Measurements from ENCODE around the gene PLEKHA6. TPM values are rescaled to one million over a fixed set of nuclear protein-coding genes. Genes with fewer than 3 reads are reported as not detected.

Gene PLEKHA6
- total and polyA plus RNA-seq, 3 donors from 2014 or later, result 5.9 to 14.7 (median 10.0) TPM

DNA sequence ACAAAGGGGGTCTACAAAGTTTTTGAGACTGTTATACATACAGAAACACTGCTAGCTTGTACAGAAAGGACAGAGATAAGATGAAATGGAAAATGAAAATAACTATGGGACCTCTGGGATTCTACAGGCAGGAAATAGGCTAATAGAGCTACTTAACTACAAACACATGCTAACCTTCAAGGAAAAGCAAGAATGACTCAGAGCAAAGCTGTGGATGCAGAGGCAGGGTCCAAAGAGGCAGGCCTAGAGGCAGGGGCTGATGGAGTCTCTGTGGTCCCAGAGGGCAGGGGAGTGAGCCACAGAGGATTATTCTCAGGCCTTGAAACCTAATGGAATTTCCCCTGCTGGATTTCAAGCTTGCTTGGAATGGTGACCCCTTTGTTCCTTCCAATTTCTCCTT, 127.2 kb downstream of the PLEKHA6 start:
- H3K27ac ChIP-seq, result no peak overlapping the region
- DNase-seq, result no peak
- no peak overlapping the region for H3K4me3 ChIP-seq
- no peak for TF ChIP-seq POLR2A (IDR thresholded peaks at IDR 0.05)
- intact Hi-C loops (cut with DNase I; ENCODE audit: low total_unique reads), result no loop called here
- H3K36me3 ChIP-seq (ENCODE audit: low read depth, missing control alignments), result no peaks in the 10 kb centered on the region
- H3K27me3 ChIP-seq, result no peaks in the 10 kb centered on the region
- H3K4me1 ChIP-seq, result no peaks in the 10 kb centered on the region
- H3K9me3 ChIP-seq, result no peaks in the 10 kb centered on the region

DNA sequence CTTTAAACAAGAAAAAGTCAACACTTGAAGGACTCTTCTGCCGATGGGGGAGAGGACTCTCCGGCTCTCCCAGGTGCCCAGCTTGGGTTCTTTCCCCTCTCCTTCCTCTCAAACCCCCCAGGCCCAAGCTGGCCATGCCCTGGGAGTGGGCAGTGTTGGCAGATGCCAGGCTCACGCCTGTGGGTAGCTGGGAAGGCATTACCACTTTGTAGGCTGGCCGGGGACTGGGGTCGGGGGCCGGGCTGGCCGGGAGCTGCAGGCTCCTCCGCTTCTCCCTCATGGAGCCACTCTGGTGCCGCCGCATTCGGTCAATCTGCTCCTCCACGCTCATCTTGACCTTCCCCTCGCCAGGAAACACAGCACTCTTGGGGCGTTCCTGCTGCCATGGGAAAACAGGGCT, 129.5 kb downstream of the PLEKHA6 start:
- no peak overlapping the region for H3K27ac ChIP-seq
- H3K36me3 ChIP-seq (ENCODE audit: low read depth, missing control alignments), result no peaks in the 10 kb centered on the region
- no peaks in the 10 kb centered on the region for H3K4me1 ChIP-seq
- TF ChIP-seq, protein P1, sequence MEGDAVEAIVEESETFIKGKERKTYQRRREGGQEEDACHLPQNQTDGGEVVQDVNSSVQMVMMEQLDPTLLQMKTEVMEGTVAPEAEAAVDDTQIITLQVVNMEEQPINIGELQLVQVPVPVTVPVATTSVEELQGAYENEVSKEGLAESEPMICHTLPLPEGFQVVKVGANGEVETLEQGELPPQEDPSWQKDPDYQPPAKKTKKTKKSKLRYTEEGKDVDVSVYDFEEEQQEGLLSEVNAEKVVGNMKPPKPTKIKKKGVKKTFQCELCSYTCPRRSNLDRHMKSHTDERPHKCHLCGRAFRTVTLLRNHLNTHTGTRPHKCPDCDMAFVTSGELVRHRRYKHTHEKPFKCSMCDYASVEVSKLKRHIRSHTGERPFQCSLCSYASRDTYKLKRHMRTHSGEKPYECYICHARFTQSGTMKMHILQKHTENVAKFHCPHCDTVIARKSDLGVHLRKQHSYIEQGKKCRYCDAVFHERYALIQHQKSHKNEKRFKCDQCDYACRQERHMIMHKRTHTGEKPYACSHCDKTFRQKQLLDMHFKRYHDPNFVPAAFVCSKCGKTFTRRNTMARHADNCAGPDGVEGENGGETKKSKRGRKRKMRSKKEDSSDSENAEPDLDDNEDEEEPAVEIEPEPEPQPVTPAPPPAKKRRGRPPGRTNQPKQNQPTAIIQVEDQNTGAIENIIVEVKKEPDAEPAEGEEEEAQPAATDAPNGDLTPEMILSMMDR (IDR thresholded peaks at IDR 0.05), result no peak
- TF ChIP-seq POLR2A (IDR thresholded peaks at IDR 0.05), result no peak
- no peaks in the 10 kb centered on the region for H3K27me3 ChIP-seq
- intact Hi-C loops (cut with DNase I; ENCODE audit: low total_unique reads), result no loop called here
- no peak overlapping the region for H3K4me3 ChIP-seq
- WGBS, 2 donors, result 94 to 95% methylated on average over 8 to 14 of the region's 14 CpGs
- H3K9me3 ChIP-seq, result no peaks in the 10 kb centered on the region
- DNase-seq, result no peak

DNA sequence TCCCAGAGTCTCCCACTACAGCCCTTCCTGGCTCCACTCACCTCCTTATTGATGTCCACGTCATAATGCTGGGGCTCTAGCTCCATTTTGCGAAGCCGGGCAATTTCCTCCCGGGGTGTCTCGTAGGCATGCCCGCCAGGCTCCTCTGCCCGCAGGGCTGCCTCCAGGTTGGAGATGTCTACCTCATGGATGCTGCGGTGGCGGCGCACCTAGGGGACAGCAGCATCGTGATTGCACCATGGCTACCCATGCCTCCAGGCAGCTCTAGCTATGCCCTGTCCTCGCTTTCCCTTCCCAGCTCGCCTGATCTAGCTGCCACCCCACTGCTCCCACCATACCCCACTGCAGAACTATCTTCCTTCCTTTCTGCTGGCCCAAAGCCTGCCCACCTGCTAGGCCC, 130.8 kb downstream of the PLEKHA6 start:
- Histone ChIP-seq H3K27me3 (no peaks in the 10 kb centered on the region), H3K27ac (no peak overlapping the region), H3K4me3 (no peak overlapping the region), H3K36me3 (ENCODE audit: low read depth, missing control alignments) (no peaks in the 10 kb centered on the region), H3K9me3 (no peaks in the 10 kb centered on the region), H3K4me1 (no peaks in the 10 kb centered on the region)
- no peak for DNase-seq
- TF ChIP-seq, protein P1 (IDR thresholded peaks at IDR 0.05), result no peak
- no peak for TF ChIP-seq POLR2A (IDR thresholded peaks at IDR 0.05)
- intact Hi-C loops (cut with DNase I; ENCODE audit: low total_unique reads), result no loop called here
- WGBS, 2 donors, result 99 to 100% methylated on average over 13 of the region's 13 CpGs

DNA sequence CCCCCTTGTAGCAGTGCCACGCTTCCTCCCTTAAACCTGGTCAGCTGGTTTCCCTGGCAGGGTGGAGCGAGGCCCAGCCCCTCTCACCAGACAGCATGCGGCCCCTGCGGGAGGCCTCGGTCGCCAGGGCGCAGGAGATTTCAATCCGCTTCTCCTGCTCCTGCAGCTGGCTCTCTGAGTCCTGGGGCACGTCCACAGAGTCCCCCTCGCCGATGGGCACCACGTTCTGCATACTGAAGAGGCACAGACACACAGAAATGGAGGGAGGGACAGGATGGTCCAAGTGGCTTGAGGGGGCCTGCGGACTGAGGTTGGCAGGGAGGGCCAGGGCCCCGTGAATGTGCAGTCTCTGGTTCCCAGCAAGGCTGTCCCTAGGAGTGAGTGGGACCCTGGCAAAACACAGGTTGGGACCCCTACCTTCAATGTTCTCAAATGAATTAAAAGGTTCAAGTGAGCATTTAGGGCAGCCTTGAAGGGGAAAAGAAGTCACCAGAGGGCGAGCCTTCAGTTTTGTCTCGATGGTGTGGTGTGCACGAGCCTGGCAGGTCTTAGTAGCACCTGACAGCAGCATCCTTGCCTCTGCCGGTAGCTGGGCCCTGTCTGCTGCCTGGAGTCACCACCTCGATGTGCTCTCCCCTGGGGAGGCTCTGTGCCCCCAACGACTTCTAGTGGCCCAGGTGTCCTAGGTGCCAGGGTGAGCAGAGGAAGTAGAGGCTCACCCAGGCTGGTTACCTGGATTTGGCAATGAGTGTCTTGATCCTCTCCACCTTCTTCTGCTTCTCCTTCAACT, 131.5 kb downstream of the PLEKHA6 start:
- Histone ChIP-seq H3K4me1 (no peaks in the 10 kb centered on the region), H3K27ac (no peak overlapping the region), H3K4me3 (no peak overlapping the region), H3K36me3 (ENCODE audit: low read depth, missing control alignments) (no peaks in the 10 kb centered on the region), H3K9me3 (no peaks in the 10 kb centered on the region), H3K27me3 (no peaks in the 10 kb centered on the region)
- TF ChIP-seq, protein P1 (IDR thresholded peaks at IDR 0.05), result no peak
- DNase-seq, result no peak
- 84 to 92% methylated on average over 10 to 20 of the region's 20 CpGs for WGBS, 2 donors
- intact Hi-C loops (cut with DNase I; ENCODE audit: low total_unique reads), result no loop called here

DNA sequence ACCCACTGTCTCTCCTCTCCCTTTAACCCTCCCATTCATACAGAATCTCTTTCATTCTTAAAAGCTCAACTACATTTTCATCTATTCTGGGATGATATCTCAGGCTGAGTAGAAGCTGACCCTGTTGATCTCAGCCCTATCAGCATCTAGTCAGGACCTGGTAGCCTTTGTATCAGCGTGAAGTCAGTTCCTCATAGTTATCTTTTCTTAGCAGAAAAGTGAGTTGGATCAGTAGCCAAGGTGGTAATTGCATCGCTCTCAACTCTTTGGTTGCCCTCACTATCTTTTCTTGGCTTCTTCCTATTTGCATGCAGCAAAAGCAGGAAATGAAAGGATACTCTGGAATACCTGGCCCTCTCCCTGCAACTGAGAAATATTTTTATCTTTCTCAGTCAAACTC, 132.4 kb downstream of the PLEKHA6 start:
- no peak for DNase-seq
- H3K9me3 ChIP-seq, result no peaks in the 10 kb centered on the region
- no peak overlapping the region for H3K4me3 ChIP-seq
- 88 to 91% methylated on average over 2 of the region's 2 CpGs for WGBS, 2 donors
- H3K27me3 ChIP-seq, result no peaks in the 10 kb centered on the region
- intact Hi-C loops (cut with DNase I; ENCODE audit: low total_unique reads), result no loop called here
- H3K36me3 ChIP-seq (ENCODE audit: low read depth, missing control alignments), result no peaks in the 10 kb centered on the region
- no peak for TF ChIP-seq POLR2A (IDR thresholded peaks at IDR 0.05)
- TF ChIP-seq, protein P1 (IDR thresholded peaks at IDR 0.05), result no peak
- H3K4me1 ChIP-seq, result no peaks in the 10 kb centered on the region
- H3K27ac ChIP-seq, result no peak overlapping the region

Data from testis (tissue), 3 donors.